HCT116 (cell line): ENCODE measurements around the gene PHLDA1. TPM values are rescaled to one million over a fixed set of nuclear protein-coding genes. Genes with fewer than 3 reads are reported as not detected.

Experiments
- ATAC-seq: fragments of 200-7000 bp; cut with Tn5 transposase; 2 replicates; pipeline ENCODE4 v1.9.1; 2020; ENCODE audit warnings: mild to moderate bottlenecking, moderate library complexity
- BruUV-seq: library from RNA; stranded (reverse); fragments of 400-500 nt; replicated peaks from 2 replicates; lab custom pipeline; 2021; lab: Mats Ljungman, UMichigan
- CTCF ChIA-PET: fragments of 300-600 bp; sonication (Branson Sonifier 250); formaldehyde crosslinking; loops from one replicate; lab custom pipeline; 2021; ENCODE audit warnings: antibody characterized with exemption; lab: Charles Lee
- POLR2A ChIA-PET: fragments of 300-600, 350-600 bp; sonication (Branson Sonifier 250); formaldehyde crosslinking; loops from one replicate; lab custom pipeline; 2021; ENCODE audit warnings: antibody characterized with exemption; lab: Charles Lee
- RAD21 ChIA-PET, 2 experiments: fragments of 300-600 bp; sonication (Branson Sonifier 250); formaldehyde crosslinking; loops; one replicate each; lab custom pipeline; 2023; ENCODE audit warnings: low total read pairs in 2 of 2; ENCODE audit not compliant: uncharacterized antibody in 2 of 2, unreplicated experiment in 2 of 2, low non-redundant PET in 1 of 2; lab: Charles Lee
- DNase-seq: peaks from one replicate; pipeline ENCODE4 v3.0.0-alpha.2; 2010; ENCODE audit warnings: low read depth, low spot score
- H2AFZ ChIP-seq: fragments of 200-600 bp; shearing (Covaris generic), sonication (generic); 2 replicates; pipeline ENCODE4 v1.6.1; 2017; ENCODE audit warnings: low read depth, mixed run types, mixed read lengths, antibody characterized with exemption, low read length; ENCODE audit not compliant: poor library complexity, severe bottlenecking
- H3K27ac ChIP-seq: 2 replicates; pipeline ENCODE4 v1.5.1; 2012; ENCODE audit warnings: low read depth, low read length
- H3K27me3 ChIP-seq: fragments of 200-600 bp; sonication (generic); 2 replicates; pipeline ENCODE4 v1.6.1; 2016; ENCODE audit warnings: mixed run types, low read length, mixed read lengths; ENCODE audit not compliant: insufficient read depth
- H3K36me3 ChIP-seq, 2 experiments: fragments of 200-500 bp in 1 of 2; fragments of 200-600 bp in 1 of 2; sonication (Bioruptor generic) in 1 of 2; sonication (generic) in 1 of 2; 2 replicates each; pipeline versions ENCODE4 v1.5.1 to v1.6.1; 2014 to 2016; ENCODE audit warnings: low read length in 2 of 2, inconsistent platforms in 1 of 2, mixed read lengths in 1 of 2, mixed run types in 1 of 2; ENCODE audit not compliant: insufficient read depth in 2 of 2, control insufficient read depth in 1 of 2
- H3K4me1 ChIP-seq, 2 experiments: fragments of 200-600 bp in 1 of 2; sonication (generic) in 1 of 2; 2 replicates each; pipeline versions ENCODE4 v1.5.1 to v1.6.1; 2012 to 2017; ENCODE audit warnings: low read length in 2 of 2, inconsistent platforms in 1 of 2, mild to moderate bottlenecking in 1 of 2, mixed read lengths in 1 of 2, mixed run types in 1 of 2, moderate library complexity in 1 of 2; ENCODE audit not compliant: insufficient read depth in 2 of 2, control insufficient read depth in 1 of 2
- H3K4me2 ChIP-seq: fragments of 200-600 bp; sonication (generic); 2 replicates; pipeline ENCODE4 v1.6.1; 2017; ENCODE audit warnings: mixed run types, low read length, mixed read lengths
- H3K4me3 ChIP-seq, 2 experiments: fragments of 200-600 bp in 1 of 2; sonication (generic) in 1 of 2; replicated peaks in 1 of 2; 2 replicates each; pipeline ENCODE4 v1.5.1; 2011 to 2016; ENCODE audit warnings: low read length in 2 of 2, control low read depth in 1 of 2, low read depth in 1 of 2, mild to moderate bottlenecking in 1 of 2, mixed read lengths in 1 of 2, mixed run types in 1 of 2
- H3K79me2 ChIP-seq: fragments of 200-600 bp; sonication (generic); 2 replicates; pipeline ENCODE4 v1.6.1; 2017; ENCODE audit warnings: mild to moderate bottlenecking, mixed run types, low read length, moderate library complexity, mixed read lengths; ENCODE audit not compliant: insufficient read depth
- H3K9ac ChIP-seq: fragments of 200-600 bp; sonication (generic); 2 replicates; pipeline ENCODE4 v1.6.1; 2016; ENCODE audit warnings: low read length, mixed read lengths
- H3K9me2 ChIP-seq: fragments of 200-600 bp; sonication (generic), shearing (Covaris generic); 2 replicates; pipeline ENCODE4 v1.6.1; 2017; ENCODE audit warnings: mixed run types, mild to moderate bottlenecking, moderate library complexity; ENCODE audit not compliant: insufficient read depth
- H3K9me3 ChIP-seq, 2 experiments: fragments of 200-500 bp in 1 of 2; fragments of 200-600 bp in 1 of 2; sonication (Bioruptor generic) in 1 of 2; sonication (generic) in 1 of 2; 2 replicates each; pipeline ENCODE4 v1.6.1; 2014 to 2017; ENCODE audit warnings: low read length in 2 of 2, mixed read lengths in 2 of 2, inconsistent platforms in 1 of 2, low read depth in 1 of 2, mild to moderate bottlenecking in 1 of 2, mixed run types in 1 of 2, moderate library complexity in 1 of 2; ENCODE audit not compliant: control insufficient read depth in 1 of 2, insufficient read depth in 1 of 2
- H4K20me1 ChIP-seq: fragments of 200-600 bp; sonication (generic), shearing (Covaris generic); 2 replicates; pipeline ENCODE4 v1.6.1; 2017; ENCODE audit warnings: mixed run types, mild to moderate bottlenecking, moderate library complexity; ENCODE audit not compliant: insufficient read depth
- CBX3 ChIP-seq: IDR thresholded peaks from 2 replicates; pipeline ENCODE4 v1.6.1; 2012; ENCODE audit warnings: low read depth
- ELF1 ChIP-seq: IDR thresholded peaks from 2 replicates; pipeline ENCODE4 v1.6.1; 2012; ENCODE audit warnings: low read depth, borderline replicate concordance
- EZH2phosphoT487 ChIP-seq: fragments of 200-600 bp; IDR thresholded peaks from 2 replicates; pipeline ENCODE4 v1.6.1; 2018; ENCODE audit warnings: antibody characterized with exemption, borderline replicate concordance
- JUND ChIP-seq: IDR thresholded peaks from 2 replicates; pipeline ENCODE4 v1.6.1; 2012
- MAX ChIP-seq: IDR thresholded peaks from 2 replicates; pipeline ENCODE4 v1.6.1; 2012
- POLR2A ChIP-seq: IDR thresholded peaks from 2 replicates; pipeline ENCODE4 v1.7.0; 2011; ENCODE audit warnings: borderline replicate concordance; ENCODE audit not compliant: insufficient read depth, insufficient read length; ENCODE audit errors: extremely low read depth
- POLR2AphosphoS5 ChIP-seq: IDR thresholded peaks from 2 replicates; pipeline ENCODE4 v1.6.1; 2011; ENCODE audit warnings: mild to moderate bottlenecking, low read depth, low read length, moderate library complexity
- RAD21 ChIP-seq: IDR thresholded peaks from 2 replicates; pipeline ENCODE4 v1.6.1; 2012; ENCODE audit warnings: low read depth, mild to moderate bottlenecking
- SIN3A ChIP-seq: IDR thresholded peaks from 2 replicates; pipeline ENCODE4 v1.6.1; 2012; ENCODE audit warnings: low read depth
- SP1 ChIP-seq: IDR thresholded peaks from 2 replicates; pipeline ENCODE4 v1.6.1; 2012; ENCODE audit warnings: low read depth
- SRF ChIP-seq: IDR thresholded peaks from 2 replicates; pipeline ENCODE4 v1.6.1; 2012; ENCODE audit warnings: low read depth
- TCF7L2 ChIP-seq: IDR thresholded peaks from 2 replicates; pipeline ENCODE4 v1.7.0; 2011; ENCODE audit warnings: borderline replicate concordance, inconsistent platforms; ENCODE audit not compliant: insufficient read depth, insufficient read length; ENCODE audit errors: extremely low read depth
- ZFX ChIP-seq: fragments of 450-650 bp; IDR thresholded peaks from 2 replicates; pipeline ENCODE4 v1.6.1; 2017
- ZNF274 ChIP-seq: fragments of 200-500 bp; sonication (Bioruptor generic); IDR thresholded peaks from 2 replicates; pipeline ENCODE4 v1.6.1; 2014; ENCODE audit warnings: mild to moderate bottlenecking, low read depth, low read length, inconsistent platforms
- intact Hi-C: fragments of 100-400 bp; cut with micrococcal nuclease; formaldehyde crosslinking; loops from 2 replicates; pipeline ENCODE4 v1.10.0; 2022
- total RNA-seq: library from RNA; stranded (reverse); gene quantifications from one replicate; pipeline ENCODE4 v1.2.1, GENCODE V29; 2021; ENCODE audit not compliant: unreplicated experiment
- TF ChIP-seq, protein P1 (sequence below): IDR thresholded peaks from 2 replicates; pipeline ENCODE4 v1.6.1; 2012; ENCODE audit warnings: low read depth

Gene PHLDA1
- total RNA-seq, 1 experiment from 2014 or later: 231 TPM

GRCh38 chr12:75985566-75985965 lies 46.0 kb downstream of the PHLDA1 start:
- ChIA-PET RAD21 (no interaction called here), POLR2A (interaction anchor here (1.1 to 1.2 kb wide), 2 partner anchors 43 to 350 kb away, joined by 3 read pairs; no protein-coding TSS in a partner anchor), CTCF (no interaction called here)
- DNase-seq (no peak), ATAC-seq (no peak)
- no peaks in the 10 kb centered on the region for H3K9me3 ChIP-seq
- H3K79me2 ChIP-seq: peaks cover 4% of the 10 kb centered on the region; the same call in 1 of the 2 replicates
- H2AFZ ChIP-seq: no peak overlapping the region
- peak overlapping the region; percentile 98 for H3K27ac ChIP-seq
- H3K4me2 ChIP-seq: peak overlapping the region; percentile 65
- no peak for TF ChIP-seq MAX
- TF ChIP-seq POLR2AphosphoS5: no peak
- no peak for TF ChIP-seq SRF
- no peak for TF ChIP-seq EZH2phosphoT487
- TF ChIP-seq, protein P1, sequence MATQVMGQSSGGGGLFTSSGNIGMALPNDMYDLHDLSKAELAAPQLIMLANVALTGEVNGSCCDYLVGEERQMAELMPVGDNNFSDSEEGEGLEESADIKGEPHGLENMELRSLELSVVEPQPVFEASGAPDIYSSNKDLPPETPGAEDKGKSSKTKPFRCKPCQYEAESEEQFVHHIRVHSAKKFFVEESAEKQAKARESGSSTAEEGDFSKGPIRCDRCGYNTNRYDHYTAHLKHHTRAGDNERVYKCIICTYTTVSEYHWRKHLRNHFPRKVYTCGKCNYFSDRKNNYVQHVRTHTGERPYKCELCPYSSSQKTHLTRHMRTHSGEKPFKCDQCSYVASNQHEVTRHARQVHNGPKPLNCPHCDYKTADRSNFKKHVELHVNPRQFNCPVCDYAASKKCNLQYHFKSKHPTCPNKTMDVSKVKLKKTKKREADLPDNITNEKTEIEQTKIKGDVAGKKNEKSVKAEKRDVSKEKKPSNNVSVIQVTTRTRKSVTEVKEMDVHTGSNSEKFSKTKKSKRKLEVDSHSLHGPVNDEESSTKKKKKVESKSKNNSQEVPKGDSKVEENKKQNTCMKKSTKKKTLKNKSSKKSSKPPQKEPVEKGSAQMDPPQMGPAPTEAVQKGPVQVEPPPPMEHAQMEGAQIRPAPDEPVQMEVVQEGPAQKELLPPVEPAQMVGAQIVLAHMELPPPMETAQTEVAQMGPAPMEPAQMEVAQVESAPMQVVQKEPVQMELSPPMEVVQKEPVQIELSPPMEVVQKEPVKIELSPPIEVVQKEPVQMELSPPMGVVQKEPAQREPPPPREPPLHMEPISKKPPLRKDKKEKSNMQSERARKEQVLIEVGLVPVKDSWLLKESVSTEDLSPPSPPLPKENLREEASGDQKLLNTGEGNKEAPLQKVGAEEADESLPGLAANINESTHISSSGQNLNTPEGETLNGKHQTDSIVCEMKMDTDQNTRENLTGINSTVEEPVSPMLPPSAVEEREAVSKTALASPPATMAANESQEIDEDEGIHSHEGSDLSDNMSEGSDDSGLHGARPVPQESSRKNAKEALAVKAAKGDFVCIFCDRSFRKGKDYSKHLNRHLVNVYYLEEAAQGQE: no peak
- no peak for TF ChIP-seq SIN3A
- no peak for TF ChIP-seq TCF7L2
- TF ChIP-seq CBX3: no peak
- TF ChIP-seq ZFX: no peak
- no peak for TF ChIP-seq ELF1
- no peak for TF ChIP-seq POLR2A
- TF ChIP-seq RAD21: no peak
- no peak for TF ChIP-seq JUND
- no peak for TF ChIP-seq ZNF274
- no peak for TF ChIP-seq SP1
- H4K20me1 ChIP-seq: no peaks in the 10 kb centered on the region
- H3K9ac ChIP-seq: peak overlapping the region; percentile 60
- H3K4me3 ChIP-seq: no peak overlapping the region
- intact Hi-C loops: no loop called here
- no peaks in the 10 kb centered on the region for H3K27me3 ChIP-seq
- no peaks in the 10 kb centered on the region for H3K9me2 ChIP-seq
- BruUV-seq: TSS peak; percentile 72
- no peaks in the 10 kb centered on the region for H3K36me3 ChIP-seq
- peaks cover 55 to 59% of the 10 kb centered on the region in 2 experiments for H3K4me1 ChIP-seq
